ENCODE data around the gene NANOGP8.

NANOGP8 gene

DNA sequence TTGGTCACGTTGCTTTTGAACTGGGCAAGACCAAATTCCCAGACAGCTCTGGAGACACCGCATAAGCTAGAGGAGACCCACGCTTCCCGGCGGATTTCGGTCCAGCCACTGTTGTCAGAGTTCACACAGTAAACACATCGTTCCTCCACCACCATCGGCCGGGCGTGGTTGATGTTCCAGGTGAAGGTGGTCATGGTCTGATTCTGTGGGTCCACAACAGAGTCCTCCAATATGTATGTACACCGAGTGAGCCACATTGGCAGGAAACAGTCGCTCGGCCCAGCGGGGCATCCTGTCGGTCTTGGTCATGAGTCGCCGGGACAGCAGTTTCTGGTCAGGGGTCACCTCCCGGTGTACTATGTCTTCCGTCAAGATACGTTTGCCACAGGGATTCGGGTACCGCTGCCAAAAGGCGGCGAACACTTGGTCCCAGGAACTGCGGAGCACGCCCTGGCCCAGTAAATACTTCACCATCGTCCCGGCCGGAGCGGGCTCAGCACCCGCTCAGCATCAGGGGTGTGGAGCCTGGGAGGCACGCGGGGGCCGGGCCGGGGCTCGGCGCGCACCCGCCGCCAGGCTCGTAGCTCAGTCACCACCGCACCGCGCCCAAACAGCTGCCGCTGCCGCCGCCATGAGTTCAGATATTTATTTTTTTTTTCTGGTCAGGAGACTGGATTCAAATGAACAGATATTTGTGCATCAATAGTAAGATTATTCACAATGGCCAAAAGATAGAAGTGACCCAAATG, 36.7 kb upstream of the NANOGP8 start:
- no peak overlapping the region for H3K27ac ChIP-seq
- no peak for TF ChIP-seq ZFX (IDR thresholded peaks at IDR 0.05)
- TF ChIP-seq, protein P1, sequence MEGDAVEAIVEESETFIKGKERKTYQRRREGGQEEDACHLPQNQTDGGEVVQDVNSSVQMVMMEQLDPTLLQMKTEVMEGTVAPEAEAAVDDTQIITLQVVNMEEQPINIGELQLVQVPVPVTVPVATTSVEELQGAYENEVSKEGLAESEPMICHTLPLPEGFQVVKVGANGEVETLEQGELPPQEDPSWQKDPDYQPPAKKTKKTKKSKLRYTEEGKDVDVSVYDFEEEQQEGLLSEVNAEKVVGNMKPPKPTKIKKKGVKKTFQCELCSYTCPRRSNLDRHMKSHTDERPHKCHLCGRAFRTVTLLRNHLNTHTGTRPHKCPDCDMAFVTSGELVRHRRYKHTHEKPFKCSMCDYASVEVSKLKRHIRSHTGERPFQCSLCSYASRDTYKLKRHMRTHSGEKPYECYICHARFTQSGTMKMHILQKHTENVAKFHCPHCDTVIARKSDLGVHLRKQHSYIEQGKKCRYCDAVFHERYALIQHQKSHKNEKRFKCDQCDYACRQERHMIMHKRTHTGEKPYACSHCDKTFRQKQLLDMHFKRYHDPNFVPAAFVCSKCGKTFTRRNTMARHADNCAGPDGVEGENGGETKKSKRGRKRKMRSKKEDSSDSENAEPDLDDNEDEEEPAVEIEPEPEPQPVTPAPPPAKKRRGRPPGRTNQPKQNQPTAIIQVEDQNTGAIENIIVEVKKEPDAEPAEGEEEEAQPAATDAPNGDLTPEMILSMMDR (conservative IDR thresholded peaks at IDR 0.05), result no peak

DNA sequence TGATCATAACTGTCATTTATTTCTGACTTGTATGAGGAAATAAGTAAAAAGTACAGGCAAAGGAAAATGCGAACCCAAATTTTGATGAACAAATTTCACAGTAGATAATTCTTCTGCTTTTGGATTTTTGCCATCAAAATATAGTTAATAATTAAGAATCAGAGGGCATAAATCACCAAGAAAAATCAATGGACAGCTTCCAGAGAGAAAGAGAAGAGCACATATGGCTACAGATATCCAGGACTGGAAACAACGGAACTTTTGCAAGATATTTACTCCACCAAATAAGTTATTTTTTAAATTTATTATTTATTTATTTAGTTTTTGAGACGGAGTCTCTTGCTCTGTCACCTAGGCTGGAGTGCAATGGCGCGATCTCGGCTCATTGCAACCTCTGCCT, 35.1 kb upstream of the NANOGP8 start:
- TF ChIP-seq, protein P1 (conservative IDR thresholded peaks at IDR 0.05), result no peak
- no peak for TF ChIP-seq ZFX (IDR thresholded peaks at IDR 0.05)
- no peak overlapping the region for H3K27ac ChIP-seq

DNA sequence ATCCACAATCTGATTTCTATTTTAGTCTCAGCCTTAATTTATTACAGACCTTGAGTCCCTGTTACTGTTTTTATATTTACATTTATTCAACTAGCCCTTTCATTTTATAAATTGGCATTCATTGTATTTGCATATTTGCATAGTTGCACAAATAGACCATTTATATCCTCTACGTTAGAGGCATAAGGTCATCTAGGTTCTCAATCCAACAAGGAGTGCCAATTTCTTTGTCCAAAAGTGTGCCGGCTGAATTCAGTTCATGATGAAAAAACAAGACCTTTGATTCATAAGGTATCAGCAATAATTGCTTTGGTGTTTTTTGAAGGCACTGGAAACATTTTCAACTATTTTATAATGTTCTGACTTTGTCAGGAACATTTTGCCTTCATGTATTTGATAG, 33.9 kb upstream of the NANOGP8 start:
- H3K27ac ChIP-seq, result no peak overlapping the region
- TF ChIP-seq, protein P1 (conservative IDR thresholded peaks at IDR 0.05), result no peak
- TF ChIP-seq ZFX (IDR thresholded peaks at IDR 0.05), result no peak

DNA sequence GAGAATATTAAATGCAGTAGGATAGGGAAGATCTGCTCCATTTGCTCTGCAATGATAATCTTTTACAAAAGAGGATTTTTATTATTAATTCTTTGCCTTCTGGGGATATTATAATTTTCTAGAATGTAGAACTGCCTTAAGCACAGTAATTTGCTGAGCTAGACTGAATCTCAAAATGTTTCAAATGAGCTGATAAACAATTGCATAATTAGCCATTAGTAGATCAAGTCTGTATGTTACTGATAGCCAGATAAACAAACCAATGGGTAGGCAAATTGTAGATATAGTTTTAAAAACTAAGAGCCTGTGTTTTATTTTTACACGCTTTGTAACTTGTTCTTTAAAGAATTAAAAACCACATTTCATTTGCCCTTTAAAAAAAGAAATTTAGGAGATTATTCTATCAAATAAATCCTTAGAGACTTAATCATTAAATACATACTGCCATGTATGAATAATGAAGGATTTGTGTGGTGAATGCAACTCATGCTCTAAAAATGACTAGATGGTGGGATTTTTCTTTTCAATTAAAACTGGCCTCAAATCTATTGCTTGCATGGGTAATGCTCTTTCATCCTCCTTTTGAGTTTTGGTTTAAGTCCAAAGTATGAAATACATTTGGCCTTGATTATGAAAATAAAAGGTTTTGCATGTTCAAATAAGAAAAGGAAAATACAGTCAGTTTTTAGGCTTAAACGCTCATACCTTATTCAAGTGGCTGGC, 32.6 kb upstream of the NANOGP8 start:
- no peak overlapping the region for H3K27ac ChIP-seq
- TF ChIP-seq, protein P1 (conservative IDR thresholded peaks at IDR 0.05), result no peak
- TF ChIP-seq ZFX (IDR thresholded peaks at IDR 0.05), result no peak

DNA sequence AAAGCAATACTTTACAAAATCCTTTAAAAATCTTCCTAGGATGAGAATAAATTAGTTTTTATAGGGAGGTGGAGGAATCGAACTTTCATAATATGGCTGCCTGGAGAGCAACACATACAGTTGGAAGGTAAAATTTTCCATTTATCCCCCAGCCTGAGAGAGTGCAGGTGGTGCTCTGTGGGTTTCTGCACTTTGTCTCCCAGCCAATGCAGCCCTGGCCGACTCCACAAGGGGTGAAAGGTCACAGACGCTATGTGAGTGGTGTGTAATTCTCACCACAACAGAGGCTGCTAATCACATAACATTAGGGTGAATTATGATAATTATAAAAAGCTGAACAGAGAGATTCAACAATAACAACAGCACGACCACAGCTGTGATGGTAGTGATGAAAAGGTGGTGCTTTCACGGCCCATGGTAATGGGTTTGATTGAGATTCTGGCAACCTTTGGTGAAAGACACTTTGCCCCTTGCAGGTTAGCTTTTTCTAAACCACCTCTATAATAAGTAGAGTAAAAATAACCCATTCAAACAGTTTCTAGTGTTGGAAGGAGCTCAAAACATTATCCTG, 30.1 kb upstream of the NANOGP8 start:
- no peak for TF ChIP-seq ZFX (IDR thresholded peaks at IDR 0.05)
- TF ChIP-seq, protein P1 (conservative IDR thresholded peaks at IDR 0.05), result no peak
- no peak overlapping the region for H3K27ac ChIP-seq

DNA sequence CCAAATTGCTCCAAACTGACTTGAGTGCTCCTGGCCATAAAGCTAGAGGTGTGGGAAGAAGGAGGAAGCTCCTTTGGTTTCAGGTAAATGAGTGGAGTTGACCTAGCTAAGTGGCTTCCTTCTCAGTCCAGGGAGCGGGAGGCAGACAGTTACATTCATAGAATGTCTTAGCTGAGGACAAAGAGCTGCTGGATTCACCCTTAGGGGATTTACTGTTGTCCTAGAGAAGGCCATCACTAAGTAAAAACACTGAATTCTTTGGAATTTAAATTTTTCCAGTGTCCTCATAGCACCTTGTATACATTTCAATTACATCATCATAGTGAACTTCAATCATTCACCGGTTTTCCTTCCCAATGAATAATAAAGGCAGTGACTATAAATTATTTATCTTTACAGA, 27.3 kb upstream of the NANOGP8 start:
- TF ChIP-seq, protein P1 (conservative IDR thresholded peaks at IDR 0.05), result no peak
- TF ChIP-seq ZFX (IDR thresholded peaks at IDR 0.05), result no peak
- no peak overlapping the region for H3K27ac ChIP-seq

DNA sequence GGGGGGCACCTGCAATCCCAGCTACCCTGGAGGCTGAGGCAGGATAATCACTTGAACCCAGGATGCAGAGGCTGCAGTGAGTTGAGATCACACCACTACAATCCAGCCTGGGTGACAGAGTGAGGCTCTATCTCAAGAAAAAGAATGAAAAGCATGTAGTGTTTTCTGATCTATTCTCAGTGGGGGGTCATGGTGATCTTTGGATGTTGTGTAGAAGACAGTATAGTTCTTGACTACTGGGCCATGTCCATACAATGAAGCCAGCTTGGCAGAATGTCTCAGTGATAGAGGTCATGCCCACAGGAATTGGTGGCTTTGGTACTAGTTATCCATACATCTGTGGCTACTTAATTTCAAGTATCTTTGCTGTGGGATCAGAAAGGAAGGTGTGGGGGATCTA, 26.8 kb upstream of the NANOGP8 start:
- TF ChIP-seq, protein P1 (conservative IDR thresholded peaks at IDR 0.05), result no peak
- TF ChIP-seq ZFX (IDR thresholded peaks at IDR 0.05), result no peak
- H3K27ac ChIP-seq, result no peak overlapping the region
